Measurements from ENCODE around the gene ZNG1C.
"Not testable (repeated sequence)": the region's sequence is repeated elsewhere in the genome, so short reads cannot be mapped to it uniquely, and the experiment has no call there.

Gene ZNG1C

DNA sequence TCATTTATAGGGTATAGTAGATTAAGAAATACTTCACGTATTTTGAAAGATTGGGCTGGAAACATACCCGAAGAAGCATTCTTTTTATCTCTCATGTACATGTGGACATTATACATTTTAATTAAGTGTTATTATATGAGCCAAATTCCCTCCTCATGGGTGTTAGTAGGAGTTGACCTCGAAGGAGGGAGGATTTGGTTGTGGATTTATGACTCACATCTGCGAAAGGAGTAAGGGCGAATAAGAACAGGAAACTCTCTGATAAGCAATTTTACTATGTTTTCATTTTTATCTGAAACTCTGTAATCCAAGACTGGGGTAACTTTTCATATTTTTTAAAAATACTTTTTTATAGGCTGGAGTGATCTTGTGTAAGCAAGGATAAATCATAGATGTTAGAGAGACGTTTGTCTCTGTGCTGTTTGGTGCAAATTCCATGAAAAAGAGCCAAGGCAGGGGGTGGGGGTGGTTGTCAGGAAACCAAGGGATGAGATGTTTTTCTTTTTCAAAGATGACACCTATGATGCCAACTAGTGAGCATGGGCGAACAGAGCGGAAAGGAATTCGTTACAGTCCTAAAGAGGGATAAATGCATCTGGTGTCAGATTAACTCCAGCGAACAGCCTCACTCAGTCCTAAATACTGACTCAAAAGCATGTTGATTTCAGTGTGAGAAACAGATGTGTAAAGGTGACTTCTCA lies 95.0 kb downstream of the ZNG1C start:
- H3K4me3 ChIP-seq (replicated peaks; ENCODE audit: low read depth, low read length): not testable (repeated sequence)

GRCh38 chr9:68338000-68338399 lies 96.2 kb downstream of the ZNG1C start:
- not testable (repeated sequence) for H3K4me3 ChIP-seq (replicated peaks; ENCODE audit: low read depth, low read length); DNase-seq (ENCODE audit: extremely low read depth, low read depth)

More for the DNA sequence above, 95.0 kb downstream of the ZNG1C start:
- not testable (repeated sequence) for DNase-seq (ENCODE audit: extremely low read depth, low read depth)

DNA sequence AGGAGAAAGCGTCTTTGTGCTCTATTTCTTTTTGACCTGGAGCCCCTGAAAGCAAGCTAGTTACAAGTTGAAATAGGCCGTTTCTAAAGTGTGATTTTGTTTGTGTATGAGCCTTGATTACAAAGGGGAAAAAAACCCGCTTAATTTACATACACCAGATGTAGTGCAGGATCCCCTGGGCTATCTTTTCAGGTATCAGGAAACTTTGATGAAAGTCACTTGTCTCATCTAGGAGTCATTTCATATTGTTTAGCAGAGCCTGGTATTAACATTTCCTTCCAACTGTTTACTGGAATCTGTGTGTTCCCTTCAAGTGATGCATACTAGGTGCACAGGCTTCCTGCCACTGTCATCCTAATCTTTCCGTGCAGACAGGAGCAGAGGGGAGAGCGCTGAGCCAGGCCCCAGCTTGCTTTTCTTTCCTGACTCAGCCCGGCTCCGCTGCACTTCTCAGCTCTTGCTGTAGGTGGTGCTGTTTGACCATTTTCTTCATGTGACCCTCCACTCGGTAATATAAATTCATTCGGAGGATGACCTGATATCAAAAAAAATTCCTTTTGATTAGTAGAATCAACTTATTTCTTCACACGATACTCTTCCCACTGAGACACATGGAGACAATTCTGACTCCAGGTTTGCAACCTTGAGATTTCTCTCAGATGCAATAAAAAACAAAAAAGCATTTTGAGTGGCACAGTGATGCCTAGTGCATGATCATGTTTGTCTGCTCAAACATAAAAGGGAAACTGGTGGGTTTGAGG lies 100.7 kb downstream of the ZNG1C start:
- not testable (repeated sequence) for H3K4me3 ChIP-seq (replicated peaks; ENCODE audit: low read depth, low read length); DNase-seq (ENCODE audit: extremely low read depth, low read depth)

DNA sequence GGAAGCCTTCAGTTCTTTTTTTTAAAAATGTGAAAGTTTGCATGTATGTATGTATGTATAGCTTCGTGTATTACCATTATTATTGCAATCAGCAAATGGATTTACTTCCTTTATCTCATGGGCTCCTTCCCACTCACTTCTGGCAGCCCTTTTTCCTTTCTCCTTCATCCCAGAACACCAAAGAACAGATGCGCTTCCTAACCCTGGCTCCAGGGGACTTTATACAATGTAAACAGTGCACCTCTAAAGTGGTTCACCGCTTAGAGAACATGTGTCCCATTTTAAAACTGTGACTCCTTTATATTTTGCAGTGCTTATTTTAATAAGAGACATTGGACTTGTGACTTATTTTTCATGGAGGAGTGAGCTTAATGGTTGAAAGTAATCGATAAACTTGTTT lies 101.5 kb downstream of the ZNG1C start:
- H3K4me3 ChIP-seq (replicated peaks; ENCODE audit: low read depth, low read length): not testable (repeated sequence)

GRCh38 chr9:68343992-68344391 lies 102.2 kb downstream of the ZNG1C start:
- not testable (repeated sequence) for H3K4me3 ChIP-seq (replicated peaks; ENCODE audit: low read depth, low read length); DNase-seq (ENCODE audit: extremely low read depth, low read depth)

More for the DNA sequence above, 101.5 kb downstream of the ZNG1C start:
- DNase-seq (ENCODE audit: extremely low read depth, low read depth): not testable (repeated sequence)

All from HFF-Myc (cell line).